Measurements from ENCODE around the gene PTGFRN.

- TF ChIP-seq LEF1 (IDR thresholded peaks at IDR 0.05; ENCODE audit: borderline replicate concordance) (no peak), ELF4 (IDR thresholded peaks at IDR 0.05) (no peak), FOXM1 (IDR thresholded peaks at IDR 0.05; ENCODE audit: borderline replicate concordance) (no peak), BHLHE40 (IDR thresholded peaks at IDR 0.05; ENCODE audit: borderline replicate concordance) (no peak), SUZ12 (IDR thresholded peaks at IDR 0.05) (no peak), L3MBTL2 (conservative IDR thresholded peaks at IDR 0.05) (no peak), ZNF384 (IDR thresholded peaks at IDR 0.05) (no peak), TARDBP (IDR thresholded peaks at IDR 0.05) (no peak), FOXK2 (IDR thresholded peaks at IDR 0.05) (no peak), FOXA1 (IDR thresholded peaks at IDR 0.05) (no peak)
Measured at GRCh38 chr1:117032266-117032665, 122.5 kb downstream of the PTGFRN start.

Data from HEK293T (cell line).